Measurements from ENCODE around the gene MRPL34. TPM values are rescaled to one million over a fixed set of nuclear protein-coding genes. Genes with fewer than 3 reads are reported as not detected.

Gene MRPL34
- total and polyA plus RNA-seq, 9 of the 15 experiments (the other 6 are each of a cell fraction or from before 2014, with no cell fraction given), result 11.5 to 256 (median 72.5) TPM

- TF ChIP-seq, protein P1, sequence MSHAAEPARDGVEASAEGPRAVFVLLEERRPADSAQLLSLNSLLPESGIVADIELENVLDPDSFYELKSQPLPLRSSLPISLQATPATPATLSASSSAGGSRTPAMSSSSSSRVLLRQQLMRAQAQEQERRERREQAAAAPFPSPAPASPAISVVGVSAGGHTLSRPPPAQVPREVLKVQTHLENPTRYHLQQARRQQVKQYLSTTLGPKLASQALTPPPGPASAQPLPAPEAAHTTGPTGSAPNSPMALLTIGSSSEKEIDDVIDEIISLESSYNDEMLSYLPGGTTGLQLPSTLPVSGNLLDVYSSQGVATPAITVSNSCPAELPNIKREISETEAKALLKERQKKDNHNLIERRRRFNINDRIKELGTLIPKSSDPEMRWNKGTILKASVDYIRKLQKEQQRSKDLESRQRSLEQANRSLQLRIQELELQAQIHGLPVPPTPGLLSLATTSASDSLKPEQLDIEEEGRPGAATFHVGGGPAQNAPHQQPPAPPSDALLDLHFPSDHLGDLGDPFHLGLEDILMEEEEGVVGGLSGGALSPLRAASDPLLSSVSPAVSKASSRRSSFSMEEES (CRISPR knock-in tag; IDR thresholded peaks at IDR 0.05), result no peak
- TF ChIP-seq HDAC6 (IDR thresholded peaks at IDR 0.05; ENCODE audit: low read depth, low read length), result no peak
- peak; percentile 46 to 100; a peak in 3 of 4 replicates for TF ChIP-seq TRIM24 (IDR thresholded peaks at IDR 0.05)
- TF ChIP-seq ILK (tag; IDR thresholded peaks at IDR 0.05; ENCODE audit: borderline replicate concordance, low read depth), result no peak
- TF ChIP-seq, protein P2, sequence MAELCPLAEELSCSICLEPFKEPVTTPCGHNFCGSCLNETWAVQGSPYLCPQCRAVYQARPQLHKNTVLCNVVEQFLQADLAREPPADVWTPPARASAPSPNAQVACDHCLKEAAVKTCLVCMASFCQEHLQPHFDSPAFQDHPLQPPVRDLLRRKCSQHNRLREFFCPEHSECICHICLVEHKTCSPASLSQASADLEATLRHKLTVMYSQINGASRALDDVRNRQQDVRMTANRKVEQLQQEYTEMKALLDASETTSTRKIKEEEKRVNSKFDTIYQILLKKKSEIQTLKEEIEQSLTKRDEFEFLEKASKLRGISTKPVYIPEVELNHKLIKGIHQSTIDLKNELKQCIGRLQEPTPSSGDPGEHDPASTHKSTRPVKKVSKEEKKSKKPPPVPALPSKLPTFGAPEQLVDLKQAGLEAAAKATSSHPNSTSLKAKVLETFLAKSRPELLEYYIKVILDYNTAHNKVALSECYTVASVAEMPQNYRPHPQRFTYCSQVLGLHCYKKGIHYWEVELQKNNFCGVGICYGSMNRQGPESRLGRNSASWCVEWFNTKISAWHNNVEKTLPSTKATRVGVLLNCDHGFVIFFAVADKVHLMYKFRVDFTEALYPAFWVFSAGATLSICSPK (IDR thresholded peaks at IDR 0.05; ENCODE audit: borderline replicate concordance), result peak; percentile 90; the same call in 1 of the 2 replicates
- no peak for TF ChIP-seq HOMEZ (CRISPR knock-in tag; IDR thresholded peaks at IDR 0.05)
- TF ChIP-seq NFATC3 (IDR thresholded peaks at IDR 0.05), result no peak; the same call in none of the 2 replicates
- TF ChIP-seq ZKSCAN3 (CRISPR knock-in tag; IDR thresholded peaks at IDR 0.05), result no peak
- TF ChIP-seq, protein P3, sequence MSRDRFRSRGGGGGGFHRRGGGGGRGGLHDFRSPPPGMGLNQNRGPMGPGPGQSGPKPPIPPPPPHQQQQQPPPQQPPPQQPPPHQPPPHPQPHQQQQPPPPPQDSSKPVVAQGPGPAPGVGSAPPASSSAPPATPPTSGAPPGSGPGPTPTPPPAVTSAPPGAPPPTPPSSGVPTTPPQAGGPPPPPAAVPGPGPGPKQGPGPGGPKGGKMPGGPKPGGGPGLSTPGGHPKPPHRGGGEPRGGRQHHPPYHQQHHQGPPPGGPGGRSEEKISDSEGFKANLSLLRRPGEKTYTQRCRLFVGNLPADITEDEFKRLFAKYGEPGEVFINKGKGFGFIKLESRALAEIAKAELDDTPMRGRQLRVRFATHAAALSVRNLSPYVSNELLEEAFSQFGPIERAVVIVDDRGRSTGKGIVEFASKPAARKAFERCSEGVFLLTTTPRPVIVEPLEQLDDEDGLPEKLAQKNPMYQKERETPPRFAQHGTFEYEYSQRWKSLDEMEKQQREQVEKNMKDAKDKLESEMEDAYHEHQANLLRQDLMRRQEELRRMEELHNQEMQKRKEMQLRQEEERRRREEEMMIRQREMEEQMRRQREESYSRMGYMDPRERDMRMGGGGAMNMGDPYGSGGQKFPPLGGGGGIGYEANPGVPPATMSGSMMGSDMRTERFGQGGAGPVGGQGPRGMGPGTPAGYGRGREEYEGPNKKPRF (IDR thresholded peaks at IDR 0.05; ENCODE audit: low read depth, low read length), result no peak
- TF ChIP-seq ZKSCAN1 (IDR thresholded peaks at IDR 0.05; ENCODE audit: low read depth, low read length), result no peak; the same call in 1 of the 2 replicates
- TF ChIP-seq TRIM28 (IDR thresholded peaks at IDR 0.05), result peak; percentile 83; the same call in 1 of the 2 replicates
- no peak for TF ChIP-seq ZNF449 (CRISPR knock-in tag; IDR thresholded peaks at IDR 0.05)
- TF ChIP-seq BRCA1 (IDR thresholded peaks at IDR 0.05), result no peak
- no peak for TF ChIP-seq BRCA1 (CRISPR knock-in tag; IDR thresholded peaks at IDR 0.05)
- no peak for TF ChIP-seq CBFB (CRISPR knock-in tag; IDR thresholded peaks at IDR 0.05)
- TF ChIP-seq HLTF (IDR thresholded peaks at IDR 0.05), result peak; percentile 86
- no peak for TF ChIP-seq ZBTB1 (CRISPR knock-in tag; IDR thresholded peaks at IDR 0.05; ENCODE audit: borderline replicate concordance, low read depth)
- peak; percentile 95 for TF ChIP-seq TOE1 (IDR thresholded peaks at IDR 0.05; ENCODE audit: borderline replicate concordance)
- no peak; the same call in 1 of the 2 replicates for TF ChIP-seq TOE1 (CRISPR knock-in tag; IDR thresholded peaks at IDR 0.05; ENCODE audit: borderline replicate concordance, low read depth)
- TF ChIP-seq GATAD2A (IDR thresholded peaks at IDR 0.05), result 0 out of 2 replicates have a peak, but pooled peaks have one; percentile 7
These were observed 31.4 kb downstream of the MRPL34 start, which contains the start of gene GTPBP3 (continued) for GRCh38 chr19:17336872-17337674.

Measured in K562 (cell line).